GM12878 (cell line): ENCODE measurements around the gene RUBCNL. TPM values are rescaled to one million over a fixed set of nuclear protein-coding genes. Genes with fewer than 3 reads are reported as not detected.

Source experiments
- BHLHE40 ChIP-seq, 2 experiments: fragments of 450-650 bp in 1 of 2; IDR thresholded peaks; 2 replicates each; pipeline ENCODE4 v1.6.1; 2011 to 2017; ENCODE audit warnings: low read depth in 2 of 2, borderline replicate concordance in 1 of 2, improper control_type of control experiment in 1 of 2, low read length in 1 of 2, mild to moderate bottlenecking in 1 of 2
- BRCA1 ChIP-seq: IDR thresholded peaks from 2 replicates; pipeline ENCODE4 v1.6.1; 2011; ENCODE audit warnings: low read depth, low read length, improper control_type of control experiment
- CHD1 ChIP-seq: IDR thresholded peaks from 2 replicates; pipeline ENCODE4 v1.6.1; 2012; ENCODE audit warnings: low read depth, low read length, improper control_type of control experiment
- CREB1 ChIP-seq: IDR thresholded peaks from 2 replicates; pipeline ENCODE4 v1.6.1; 2012; ENCODE audit warnings: low read depth, mild to moderate bottlenecking, inconsistent platforms
- CTCF ChIP-seq, 3 experiments: IDR thresholded peaks in 2 of 3; conservative IDR thresholded peaks in 1 of 3; 2 replicates each; pipeline ENCODE4 v1.5.1; 2011; ENCODE audit warnings: low read depth in 3 of 3, low read length in 3 of 3, mild to moderate bottlenecking in 3 of 3, control low read depth in 2 of 3, moderate library complexity in 2 of 3, inconsistent platforms in 1 of 3, mixed read lengths in 1 of 3; ENCODE audit not compliant: control insufficient read depth in 2 of 3, insufficient read depth in 1 of 3; ENCODE audit errors: extremely low read depth in 1 of 3
- ETV6 ChIP-seq, 2 experiments: fragments of 450-650 bp in 1 of 2; IDR thresholded peaks in 1 of 2; conservative IDR thresholded peaks in 1 of 2; 2 replicates each; pipeline ENCODE4 v1.6.1; 2014; ENCODE audit warnings: antibody characterized with exemption in 1 of 2, borderline replicate concordance in 1 of 2, low read depth in 1 of 2, mild to moderate bottlenecking in 1 of 2, moderate library complexity in 1 of 2
- FOS ChIP-seq: IDR thresholded peaks from 3 replicates; pipeline ENCODE4 v1.6.1; 2011; ENCODE audit warnings: borderline replicate concordance; ENCODE audit not compliant: insufficient read length; ENCODE audit errors: extremely low read depth
- FOXK2 ChIP-seq: fragments of 450-650 bp; IDR thresholded peaks from 2 replicates; pipeline ENCODE4 v1.6.1; 2017; ENCODE audit warnings: mild to moderate bottlenecking, moderate library complexity
- IKZF1 ChIP-seq: fragments of 450-650 bp; conservative IDR thresholded peaks from 2 replicates; pipeline ENCODE4 v1.6.1; 2017; ENCODE audit warnings: antibody characterized with exemption, mild to moderate bottlenecking
- IKZF2 ChIP-seq, 2 experiments: fragments of 450-650 bp; IDR thresholded peaks; 2 replicates each; pipeline ENCODE4 v1.6.1; 2017; ENCODE audit warnings: mild to moderate bottlenecking in 2 of 2, moderate library complexity in 2 of 2
- IRF4 ChIP-seq: IDR thresholded peaks from 2 replicates; pipeline ENCODE4 v1.6.1; 2011; ENCODE audit warnings: low read depth, low read length
- JUND ChIP-seq: IDR thresholded peaks from 2 replicates; pipeline ENCODE4 v1.6.1; 2012; ENCODE audit warnings: low read depth, mild to moderate bottlenecking, low read length, improper control_type of control experiment, moderate library complexity
- MEF2B ChIP-seq: fragments of 450-650 bp; IDR thresholded peaks from 2 replicates; pipeline ENCODE4 v1.6.1; 2018; ENCODE audit warnings: mild to moderate bottlenecking, moderate library complexity; ENCODE audit not compliant: partially characterized antibody, poor library complexity, severe bottlenecking
- MTA2 ChIP-seq: fragments of 450-650 bp; IDR thresholded peaks from 2 replicates; pipeline ENCODE4 v1.6.1; 2016; ENCODE audit warnings: low read depth, mild to moderate bottlenecking, moderate library complexity
- POLR2AphosphoS2 ChIP-seq: IDR thresholded peaks from 2 replicates; pipeline ENCODE4 v1.6.1; 2011; ENCODE audit warnings: low read depth, mild to moderate bottlenecking, low read length, improper control_type of control experiment, moderate library complexity
- RAD21 ChIP-seq: IDR thresholded peaks from 2 replicates; pipeline ENCODE4 v1.6.1; 2011; ENCODE audit warnings: mild to moderate bottlenecking, low read depth, low read length, moderate library complexity; ENCODE audit not compliant: insufficient read depth
- RBBP5 ChIP-seq: fragments of 200-600 bp; sonication (generic); conservative IDR thresholded peaks from 2 replicates; pipeline ENCODE4 v1.6.1; 2016
- TARDBP ChIP-seq: IDR thresholded peaks from 2 replicates; pipeline ENCODE4 v1.6.1; 2016; ENCODE audit warnings: borderline replicate concordance
- TCF7 ChIP-seq: IDR thresholded peaks from 2 replicates; pipeline ENCODE4 v1.6.1; 2014; ENCODE audit warnings: antibody characterized with exemption, borderline replicate concordance
- ZBTB40 ChIP-seq: fragments of 450-650 bp; IDR thresholded peaks from 2 replicates; pipeline ENCODE4 v1.6.1; 2016; ENCODE audit warnings: mild to moderate bottlenecking, moderate library complexity, borderline replicate concordance
- ZNF622 ChIP-seq: fragments of 450-650 bp; IDR thresholded peaks from 2 replicates; pipeline ENCODE4 v1.6.1; 2017; ENCODE audit warnings: mild to moderate bottlenecking, inconsistent platforms
- polyA plus RNA-seq, 11 experiments: library from polyadenylated mRNA; depleted of rRNA in 4 of 11; unstranded in 6 of 11; stranded (reverse) in 5 of 11; fragments of >200 nt; fragmentation: Nextera tagmentation in 4 of 11; fragmentation: Illumina TruSeq in 1 of 11; extraction: Ambion mirVana in 4 of 11; extraction: Trizol in 1 of 11; gene quantifications; 1 replicate in 1 of 11; 2 replicates in 10 of 11; pipeline versions ENCODE4 v1.2.1 to v1.2.3, GENCODE V29; 2011 to 2016; ENCODE audit warnings: inconsistent platforms in 2 of 11, missing spikeins in 2 of 11, low read depth in 1 of 11
- total RNA-seq, 4 experiments: library from RNA; depleted of rRNA in 3 of 4; stranded (reverse); fragments of >200 nt in 3 of 4; fragmentation: Illumina TruSeq in 1 of 4; extraction: Trizol in 1 of 4; gene quantifications; 2 replicates each; pipeline versions ENCODE4 v1.2.1 to v1.2.3, GENCODE V29; 2013 to 2021

The RUBCNL gene
- total and polyA plus RNA-seq, 10 of the 15 experiments (the other 5 are each of a cell fraction or from before 2014, with no cell fraction given) = 0.71 to 51.9 (median 38.2) TPM

- no peak for TF ChIP-seq ZBTB40
- no peak for TF ChIP-seq ZNF622
- TF ChIP-seq BRCA1 = no peak
- TF ChIP-seq BHLHE40 (IDR thresholded peaks at IDR 0.05; ENCODE audit: borderline replicate concordance in 1 of 2, low read depth in 2 of 2, low read length in 1 of 2) = peak; percentile 64 to 66; a peak in 2 of 4 replicates
- peak; percentile 45; the same call in 1 of the 2 replicates for TF ChIP-seq CREB1
- no peak for TF ChIP-seq RBBP5
- peak; percentile 37; the same call in 1 of the 2 replicates for TF ChIP-seq JUND
- no peak for TF ChIP-seq CHD1
- TF ChIP-seq IKZF1 = peak; percentile 78
- no peak for TF ChIP-seq FOS
- TF ChIP-seq ETV6 (conservative IDR thresholded peaks at IDR 0.05 in 1 of 2, IDR thresholded peaks at IDR 0.05 in 1 of 2; ENCODE audit: borderline replicate concordance in 1 of 2, low read depth in 1 of 2) = no peak; a peak in 1 of 4 replicates
- TF ChIP-seq FOXK2 = no peak
- 0 out of 2 replicates have a peak, but pooled peaks have one; percentile 17 for TF ChIP-seq TARDBP
- TF ChIP-seq MTA2 = no peak
- TF ChIP-seq IRF4 = no peak
- TF ChIP-seq MEF2B = peak; percentile 17
- peak; percentile 51 for TF ChIP-seq RAD21
- no peak for TF ChIP-seq POLR2AphosphoS2
- TF ChIP-seq TCF7 = no peak
- TF ChIP-seq IKZF2 (IDR thresholded peaks at IDR 0.05) = peak; percentile 48 to 72; a peak in 1 of 4 replicates
- TF ChIP-seq CTCF (IDR thresholded peaks at IDR 0.05 in 2 of 3, conservative IDR thresholded peaks at IDR 0.05 in 1 of 3; ENCODE audit: control insufficient read depth in 2 of 3, extremely low read depth in 1 of 3, insufficient read depth in 1 of 3, low read depth in 3 of 3, low read length in 3 of 3) = peak; percentile 2 to 39 (median 30); a peak in 3 of 6 replicates
Observed at GRCh38 chr13:46387064-46387851, at the start of gene RUBCNL (continued).
